GM19035 (cell line): Measurements from ENCODE around the gene TNNC1.

Experiments
- ATAC-seq: cut with Tn5 transposase; IDR thresholded peaks from one replicate; pipeline ENCODE4 v1.9.1; 2021; ENCODE audit not compliant: unreplicated experiment

TNNC1 gene

GRCh38 chr3:52453496-52454249 lies at the start of gene TNNC1:
TSS of gene TNNC1 (minus strand) at chr3:52454041. CDS start at chr3:52454015, 26 bp downstream.
- no peak for ATAC-seq

- ATAC-seq: no peak
Measured at GRCh38 chr3:52502808-52503350, 49.0 kb upstream of the TNNC1 start.

GRCh38 chr3:52502001-52502400 lies 48.2 kb upstream of the TNNC1 start:
- ATAC-seq: no peak

GRCh38 chr3:52501046-52501445 lies 47.2 kb upstream of the TNNC1 start:
- ATAC-seq: no peak

GRCh38 chr3:52498137-52499054 lies 44.6 kb upstream of the TNNC1 start:
- no peak for ATAC-seq

- ATAC-seq: no peak
Measured at GRCh38 chr3:52495777-52496602, 42.1 kb upstream of the TNNC1 start.

- ATAC-seq: no peak
Measured at GRCh38 chr3:52494886-52495495, 41.1 kb upstream of the TNNC1 start, which contains the start of gene STAB1. TSS of gene STAB1 (plus strand) at chr3:52495338. CDS start at chr3:52495414, 76 bp downstream.

GRCh38 chr3:52494445-52494844 lies 40.6 kb upstream of the TNNC1 start:
- no peak for ATAC-seq

GRCh38 chr3:52493232-52494017 lies 39.6 kb upstream of the TNNC1 start:
- ATAC-seq: no peak

- no peak for ATAC-seq
Measured at GRCh38 chr3:52492059-52492458, 38.2 kb upstream of the TNNC1 start.

- no peak for ATAC-seq
Measured at GRCh38 chr3:52490939-52491526, 37.2 kb upstream of the TNNC1 start.

GRCh38 chr3:52490035-52490938 lies 36.4 kb upstream of the TNNC1 start:
- no peak for ATAC-seq

- ATAC-seq: no peak
Measured at GRCh38 chr3:52489453-52489852, 35.6 kb upstream of the TNNC1 start.

- ATAC-seq: no peak
Measured at GRCh38 chr3:52488746-52489145, 34.9 kb upstream of the TNNC1 start.

GRCh38 chr3:52487788-52488691 lies 34.2 kb upstream of the TNNC1 start:
- ATAC-seq: no peak

GRCh38 chr3:52487050-52487787 lies 33.4 kb upstream of the TNNC1 start:
- ATAC-seq: no peak
